ENCODE results near the gene AKNA.

The AKNA gene

GRCh38 chr9:114400772-114401171 lies 13.0 kb upstream of the AKNA start:
- peak overlapping the region; percentile 35; the same call in 1 of the 2 replicates for H3K27ac ChIP-seq
- no peak for TF ChIP-seq CTCF (conservative IDR thresholded peaks at IDR 0.05)

GRCh38 chr9:114400219-114400618 lies 12.4 kb upstream of the AKNA start:
- H3K27ac ChIP-seq, result no peak overlapping the region
- no peak for TF ChIP-seq CTCF (conservative IDR thresholded peaks at IDR 0.05)

GRCh38 chr9:114399381-114399780 lies 11.6 kb upstream of the AKNA start:
- no peak overlapping the region for H3K27ac ChIP-seq

GRCh38 chr9:114397848-114398605 lies 10.2 kb upstream of the AKNA start:
- peak overlapping the region; percentile 69 for H3K27ac ChIP-seq
- TF ChIP-seq CTCF (conservative IDR thresholded peaks at IDR 0.05), result no peak

More at GRCh38 chr9:114399381-114399780, 11.6 kb upstream of the AKNA start:
- no peak for TF ChIP-seq CTCF (conservative IDR thresholded peaks at IDR 0.05)

GRCh38 chr9:114397219-114397847 lies 9.6 kb upstream of the AKNA start:
- no peak for TF ChIP-seq CTCF (conservative IDR thresholded peaks at IDR 0.05)
- H3K27ac ChIP-seq, result peak overlapping the region; percentile 69

GRCh38 chr9:114396558-114397218 lies 8.9 kb upstream of the AKNA start:
- H3K27ac ChIP-seq, result no peak overlapping the region
- TF ChIP-seq CTCF (conservative IDR thresholded peaks at IDR 0.05), result no peak

- no peak overlapping the region for H3K27ac ChIP-seq
Measured at GRCh38 chr9:114395768-114396167, 8.0 kb upstream of the AKNA start.

More at GRCh38 chr9:114395768-114396167, 8.0 kb upstream of the AKNA start:
- TF ChIP-seq CTCF (conservative IDR thresholded peaks at IDR 0.05), result no peak
